Ectodermal cell (in vitro differentiated cells): Measurements from ENCODE around the gene SHISA5.
"Not testable (repeated sequence)": the region's sequence is repeated elsewhere in the genome, so short reads cannot be mapped to it uniquely, and the experiment has no call there.

ENCODE experiments used
- H3K27ac ChIP-seq: 2 replicates; pipeline ENCODE4 v1.7.0; 2013; ENCODE audit warnings: mild to moderate bottlenecking, low read depth, low read length; ENCODE audit not compliant: insufficient read depth, poor library complexity, severe bottlenecking
- H3K27me3 ChIP-seq: 2 replicates; pipeline ENCODE4 v1.7.0; 2013; ENCODE audit warnings: mild to moderate bottlenecking, low read length; ENCODE audit not compliant: insufficient read depth, control insufficient read depth, poor library complexity, severe bottlenecking
- H3K36me3 ChIP-seq: one replicate; pipeline ENCODE4 v1.7.0; 2013; ENCODE audit warnings: low read length; ENCODE audit not compliant: control insufficient read depth, insufficient read depth
- H3K4me1 ChIP-seq: one replicate; pipeline ENCODE4 v1.7.0; 2013; ENCODE audit warnings: low read length; ENCODE audit not compliant: control insufficient read depth, insufficient read depth
- H3K4me3 ChIP-seq: 2 replicates; pipeline ENCODE4 v1.7.0; 2013; ENCODE audit warnings: low read depth, low read length, control low read depth; ENCODE audit not compliant: insufficient read depth
- H3K9me3 ChIP-seq: 2 replicates; pipeline ENCODE4 v1.7.0; 2013; ENCODE audit warnings: mild to moderate bottlenecking, low read length, moderate library complexity; ENCODE audit not compliant: control insufficient read depth
- WGBS, 2 experiments: methylation state at CpG; one replicate each; pipeline ENCODE4 v1.1.7; 2013; ENCODE audit warnings: missing lambda C conversion rate in 2 of 2; 5-methylcytosine and 5-hydroxymethylcytosine counted together

Gene SHISA5

GRCh38 chr3:48461767-48462166 lies 42.2 kb downstream of the SHISA5 start:
- H3K27me3 ChIP-seq, H3K4me3 ChIP-seq, H3K27ac ChIP-seq, H3K9me3 ChIP-seq: not testable (repeated sequence)
- Histone ChIP-seq H3K36me3 (peaks cover 31% of the 10 kb centered on the region), H3K4me1 (peaks cover 19% of the 10 kb centered on the region)
- 95 to 96% methylated on average over 7 of the region's 7 CpGs for WGBS, 2 experiments

DNA sequence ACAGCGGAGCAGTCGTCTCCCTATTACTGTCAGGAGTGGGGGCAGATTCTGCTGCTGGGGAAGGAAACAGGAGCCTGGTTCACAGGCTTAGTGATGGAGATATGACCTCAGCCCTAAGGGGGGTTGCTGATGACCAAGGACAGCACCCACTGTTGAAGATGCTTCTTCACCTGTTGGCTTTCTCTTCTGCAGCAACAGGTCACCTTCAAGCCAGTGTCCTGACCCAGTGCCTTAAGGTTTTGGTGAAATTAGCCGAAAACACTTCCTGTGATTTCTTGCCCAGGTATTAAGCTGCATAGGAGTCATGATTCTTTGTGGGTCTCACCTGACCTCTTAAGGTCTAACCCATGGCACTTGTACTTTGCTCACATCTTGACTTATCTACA lies 43.5 kb downstream of the SHISA5 start:
- peaks cover 8% of the 10 kb centered on the region for H3K4me1 ChIP-seq
- 96 to 98% methylated on average over 3 of the region's 3 CpGs for WGBS, 2 experiments
- H3K27me3 ChIP-seq, result no peaks in the 10 kb centered on the region
- no peak overlapping the region for H3K27ac ChIP-seq
- no peaks in the 10 kb centered on the region for H3K9me3 ChIP-seq
- no peak overlapping the region for H3K4me3 ChIP-seq
- peaks cover 38% of the 10 kb centered on the region for H3K36me3 ChIP-seq

- Histone ChIP-seq H3K9me3 (no peaks in the 10 kb centered on the region), H3K27me3 (no peaks in the 10 kb centered on the region), H3K4me3 (no peak overlapping the region), H3K4me1 (peaks cover 3% of the 10 kb centered on the region), H3K27ac (no peak overlapping the region), H3K36me3 (peaks cover 41% of the 10 kb centered on the region)
- 93 to 95% methylated on average over 7 of the region's 7 CpGs for WGBS, 2 experiments
Observed at GRCh38 chr3:48459773-48460516, 44.0 kb downstream of the SHISA5 start.

- WGBS, 2 experiments, result 95 to 96% methylated on average over 3 of the region's 3 CpGs
- H3K9me3 ChIP-seq, result no peaks in the 10 kb centered on the region
- no peak overlapping the region for H3K27ac ChIP-seq
- H3K27me3 ChIP-seq, result no peaks in the 10 kb centered on the region
- H3K36me3 ChIP-seq, result peaks cover 46% of the 10 kb centered on the region
- no peak overlapping the region for H3K4me3 ChIP-seq
- no peaks in the 10 kb centered on the region for H3K4me1 ChIP-seq
Observed at GRCh38 chr3:48459331-48459730, 44.6 kb downstream of the SHISA5 start.

GRCh38 chr3:48456456-48456855 lies 47.5 kb downstream of the SHISA5 start:
- Histone ChIP-seq H3K27me3 (no peaks in the 10 kb centered on the region), H3K9me3 (no peaks in the 10 kb centered on the region), H3K27ac (no peak overlapping the region), H3K4me1 (no peaks in the 10 kb centered on the region), H3K4me3 (no peak overlapping the region), H3K36me3 (peaks cover 67% of the 10 kb centered on the region)
- 100% methylated on average over 1 of the region's 1 CpG for WGBS, 2 experiments

GRCh38 chr3:48451270-48451669 lies 52.7 kb downstream of the SHISA5 start:
- 88 to 92% methylated on average over 1 of the region's 1 CpG for WGBS, 2 experiments
- Histone ChIP-seq H3K9me3 (no peaks in the 10 kb centered on the region), H3K27ac (no peak overlapping the region), H3K27me3 (no peaks in the 10 kb centered on the region), H3K4me3 (no peak overlapping the region), H3K4me1 (peaks cover 10% of the 10 kb centered on the region), H3K36me3 (peaks cover 34% of the 10 kb centered on the region)

DNA sequence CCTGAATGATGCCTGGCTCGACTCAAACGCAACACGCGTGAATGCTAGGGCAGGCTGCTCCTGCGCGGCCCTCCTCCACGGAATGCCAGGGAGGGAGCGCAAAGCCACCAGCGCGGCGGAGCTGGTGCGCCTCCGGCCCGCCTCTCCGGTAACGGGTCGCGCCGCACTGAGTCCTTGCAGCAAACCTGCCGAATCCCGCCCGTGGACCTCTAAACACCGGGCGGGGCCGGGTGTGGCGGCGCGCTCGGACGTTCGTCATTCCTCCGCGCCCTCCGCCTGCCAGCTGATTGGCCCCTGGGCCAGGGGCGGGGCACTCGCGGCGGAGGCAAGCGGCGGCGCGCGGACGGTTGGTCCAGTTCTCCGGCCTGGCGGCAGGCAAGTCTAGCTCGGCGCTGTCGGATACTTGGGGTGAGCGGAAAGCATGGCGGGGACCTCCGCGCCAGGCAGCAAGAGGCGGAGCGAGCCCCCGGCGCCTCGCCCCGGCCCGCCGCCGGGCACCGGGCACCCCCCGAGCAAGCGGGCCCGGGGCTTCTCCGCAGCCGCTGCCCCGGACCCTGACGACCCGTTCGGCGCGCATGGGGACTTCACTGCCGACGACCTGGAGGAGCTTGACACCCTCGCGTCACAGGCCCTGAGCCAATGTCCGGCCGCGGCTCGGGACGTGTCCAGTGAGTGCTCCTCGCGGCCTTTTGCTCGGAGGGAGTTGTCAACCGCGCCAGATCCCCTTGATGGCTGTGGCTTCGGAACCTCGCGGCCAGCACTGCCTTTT lies 57.4 kb downstream of the SHISA5 start, which contains the start of gene ATRIP:
Gene ATRIP (plus strand): TSS at position 313 of the 769 bp plus-strand sequence. CDS start 109 bp downstream, at position 422.
- Histone ChIP-seq H3K36me3 (peaks cover 14% of the 10 kb centered on the region), H3K27ac (peak within 1 kb of the TSS; percentile 90), H3K4me3 (peak within 1 kb of the TSS; percentile 96), H3K4me1 (peaks cover 19% of the 10 kb centered on the region), H3K27me3 (no peaks in the 10 kb centered on the region), H3K9me3 (no peaks in the 10 kb centered on the region)
- 0% methylated on average over 91 of the region's 91 CpGs for WGBS, 2 experiments

DNA sequence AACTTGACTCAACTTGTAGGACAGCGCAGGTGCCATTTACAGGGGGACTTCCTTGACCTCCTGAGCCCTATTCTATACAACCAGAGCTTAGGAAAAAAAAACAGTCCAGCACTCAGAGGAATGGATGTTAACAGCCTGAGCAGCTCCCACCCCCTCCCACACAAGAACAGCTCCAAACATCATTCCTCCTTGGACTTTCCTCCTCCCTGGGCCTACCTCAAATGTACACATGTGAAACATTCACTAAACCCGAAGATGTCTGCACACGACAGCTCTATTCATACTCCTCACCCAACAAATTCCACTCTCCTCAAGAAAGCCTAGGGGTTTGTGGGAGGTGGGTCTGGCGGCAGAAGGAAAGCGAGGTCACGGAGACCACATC lies 57.9 kb downstream of the SHISA5 start:
- Histone ChIP-seq H3K36me3 (peaks cover 14% of the 10 kb centered on the region), H3K9me3 (no peaks in the 10 kb centered on the region), H3K4me3 (peak overlapping the region; percentile 96), H3K27ac (no peak overlapping the region), H3K4me1 (peaks cover 22% of the 10 kb centered on the region), H3K27me3 (no peaks in the 10 kb centered on the region)
- 19 to 22% methylated on average over 6 of the region's 6 CpGs for WGBS, 2 experiments

DNA sequence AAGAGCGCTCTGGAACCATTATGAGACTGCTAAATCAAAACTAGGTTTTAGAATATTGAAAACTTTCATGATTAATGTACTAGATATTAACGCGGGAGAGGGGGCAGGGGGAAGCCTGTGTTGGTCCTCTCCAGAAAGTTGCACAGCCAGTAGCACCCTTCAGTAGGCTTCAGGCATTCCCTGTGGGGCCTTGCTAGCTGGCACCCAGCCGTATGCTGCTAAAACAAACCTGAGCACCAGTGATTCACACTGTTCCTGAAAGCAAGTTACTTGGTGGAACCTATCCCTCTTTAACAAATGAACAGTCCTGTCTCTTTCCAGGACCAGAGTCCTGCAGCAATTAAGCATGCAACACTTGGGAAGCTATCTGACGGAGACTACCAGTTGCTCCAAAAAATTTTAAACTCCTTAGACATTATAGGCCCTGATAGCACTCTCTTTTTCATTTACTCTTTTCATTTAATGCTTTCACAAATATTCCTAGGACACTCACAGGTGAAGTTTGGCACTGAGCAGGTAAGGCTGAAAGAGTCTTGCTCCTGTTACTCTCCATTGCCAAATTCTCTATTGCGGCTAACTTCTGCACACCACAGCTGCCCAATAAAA lies 58.6 kb downstream of the SHISA5 start:
- H3K27ac ChIP-seq, result no peak overlapping the region
- H3K9me3 ChIP-seq, result no peaks in the 10 kb centered on the region
- 92 to 93% methylated on average over 6 of the region's 6 CpGs for WGBS, 2 experiments
- peak overlapping the region; percentile 96 for H3K4me3 ChIP-seq
- peaks cover 22% of the 10 kb centered on the region for H3K4me1 ChIP-seq
- H3K36me3 ChIP-seq, result peaks cover 14% of the 10 kb centered on the region
- no peaks in the 10 kb centered on the region for H3K27me3 ChIP-seq

- H3K9me3 ChIP-seq, result no peaks in the 10 kb centered on the region
- WGBS, 2 experiments, result 91 to 95% methylated on average over 6 of the region's 6 CpGs
- H3K27ac ChIP-seq, result no peak overlapping the region
- H3K36me3 ChIP-seq, result peaks cover 14% of the 10 kb centered on the region
- no peaks in the 10 kb centered on the region for H3K27me3 ChIP-seq
- H3K4me3 ChIP-seq, result no peak overlapping the region
- H3K4me1 ChIP-seq, result peaks cover 12% of the 10 kb centered on the region
Observed at GRCh38 chr3:48441940-48442339, 62.0 kb downstream of the SHISA5 start.
